Bronchial epithelial cell (primary cell): ENCODE measurements around the gene RAD18. TPM values are rescaled to one million over a fixed set of nuclear protein-coding genes. Genes with fewer than 3 reads are reported as not detected.

Source experiments
- DNase-seq: peaks from one replicate; pipeline ENCODE4 v3.0.0-alpha.2; 2010; ENCODE audit warnings: low read depth
- FAIRE-seq: peaks from 2 replicates; lab custom pipeline; 2011; peaks lifted over from hg19 to GRCh38; lab: Jason Lieb, UNC
- H3K27me3 ChIP-seq: 2 replicates; pipeline ENCODE4 v1.5.1; 2011; ENCODE audit warnings: low read length; ENCODE audit not compliant: control insufficient read depth, insufficient read depth
- H3K36me3 ChIP-seq: 2 replicates; pipeline ENCODE4 v1.5.1; 2011; ENCODE audit warnings: low read length; ENCODE audit not compliant: control insufficient read depth, insufficient read depth
- H3K4me3 ChIP-seq: 2 replicates; pipeline ENCODE4 v1.5.1; 2011; ENCODE audit warnings: mild to moderate bottlenecking, low read depth, low read length, control low read depth
- total RNA-seq: library from RNA; depleted of rRNA; stranded (reverse); fragments of >200 nt; gene quantifications from 2 replicates; pipeline ENCODE4 v1.2.1, GENCODE V29; 2014
- TF ChIP-seq, protein P1 (sequence below): IDR thresholded peaks from 2 replicates; pipeline ENCODE4 v1.5.1; 2011; ENCODE audit warnings: mild to moderate bottlenecking, moderate library complexity, low read length, control low read depth, inconsistent platforms; ENCODE audit not compliant: insufficient read depth, severe bottlenecking

Gene RAD18
- total RNA-seq, 1 donor from 2014 or later, result 3.9 TPM

- FAIRE-seq, result no peak
- H3K27me3 ChIP-seq, result no peaks in the 10 kb centered on the region
These were observed 121.0 kb downstream of the RAD18 start for GRCh38 chr3:8842293-8842692.

DNA sequence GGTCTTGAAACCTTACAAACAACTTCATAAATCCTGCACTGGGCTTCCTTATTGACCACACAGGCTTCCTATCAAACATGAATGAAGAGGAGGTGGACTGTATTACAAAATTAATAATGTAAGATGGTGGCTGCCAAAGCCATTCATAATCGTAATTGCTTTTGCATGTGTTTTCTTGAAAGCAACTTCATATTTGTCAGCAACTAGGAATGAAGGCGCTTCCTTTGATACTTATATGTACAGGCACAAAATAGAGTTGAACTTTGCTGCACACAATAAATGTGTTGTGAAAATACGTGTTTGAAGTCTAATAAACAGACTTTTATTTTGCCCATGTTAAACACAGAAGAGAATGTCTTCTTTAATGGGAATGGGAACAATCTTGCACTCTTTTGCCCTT is 121.8 kb downstream of the RAD18 start:
- TF ChIP-seq, protein P1, sequence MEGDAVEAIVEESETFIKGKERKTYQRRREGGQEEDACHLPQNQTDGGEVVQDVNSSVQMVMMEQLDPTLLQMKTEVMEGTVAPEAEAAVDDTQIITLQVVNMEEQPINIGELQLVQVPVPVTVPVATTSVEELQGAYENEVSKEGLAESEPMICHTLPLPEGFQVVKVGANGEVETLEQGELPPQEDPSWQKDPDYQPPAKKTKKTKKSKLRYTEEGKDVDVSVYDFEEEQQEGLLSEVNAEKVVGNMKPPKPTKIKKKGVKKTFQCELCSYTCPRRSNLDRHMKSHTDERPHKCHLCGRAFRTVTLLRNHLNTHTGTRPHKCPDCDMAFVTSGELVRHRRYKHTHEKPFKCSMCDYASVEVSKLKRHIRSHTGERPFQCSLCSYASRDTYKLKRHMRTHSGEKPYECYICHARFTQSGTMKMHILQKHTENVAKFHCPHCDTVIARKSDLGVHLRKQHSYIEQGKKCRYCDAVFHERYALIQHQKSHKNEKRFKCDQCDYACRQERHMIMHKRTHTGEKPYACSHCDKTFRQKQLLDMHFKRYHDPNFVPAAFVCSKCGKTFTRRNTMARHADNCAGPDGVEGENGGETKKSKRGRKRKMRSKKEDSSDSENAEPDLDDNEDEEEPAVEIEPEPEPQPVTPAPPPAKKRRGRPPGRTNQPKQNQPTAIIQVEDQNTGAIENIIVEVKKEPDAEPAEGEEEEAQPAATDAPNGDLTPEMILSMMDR, result no peak
- FAIRE-seq (no peak), DNase-seq (no peak)
- no peaks in the 10 kb centered on the region for H3K27me3 ChIP-seq
- H3K4me3 ChIP-seq, result no peak overlapping the region
- H3K36me3 ChIP-seq, result no peaks in the 10 kb centered on the region

More at GRCh38 chr3:8842293-8842692, 121.0 kb downstream of the RAD18 start:
- no peak overlapping the region for H3K4me3 ChIP-seq
- no peak for DNase-seq
- no peaks in the 10 kb centered on the region for H3K36me3 ChIP-seq
- TF ChIP-seq, protein P1, result no peak

DNA sequence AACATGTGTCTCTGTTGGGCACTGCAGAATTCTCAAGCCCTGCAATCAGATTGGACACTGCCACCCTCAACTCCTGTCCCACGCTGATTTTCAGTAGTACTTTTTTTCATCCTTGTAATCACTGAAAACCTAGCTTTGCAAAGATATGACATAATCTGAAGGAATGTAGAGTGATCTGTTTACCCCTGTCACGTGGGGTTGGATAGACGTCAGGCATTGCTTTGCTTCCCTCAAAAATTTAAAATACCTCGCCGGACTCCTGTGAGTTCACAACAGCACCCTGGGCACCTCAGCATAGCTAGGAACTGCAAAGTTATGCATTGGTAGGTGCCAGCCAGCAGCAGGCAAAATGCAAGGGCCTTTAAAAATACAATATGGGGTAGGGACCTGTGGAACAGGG is 122.7 kb downstream of the RAD18 start:
- TF ChIP-seq, protein P1, result no peak
- Histone ChIP-seq H3K36me3 (no peaks in the 10 kb centered on the region), H3K4me3 (no peak overlapping the region), H3K27me3 (no peaks in the 10 kb centered on the region)
- DNase-seq, result peak; percentile 68
- no peak for FAIRE-seq

GRCh38 chr3:8839607-8840325 is 123.5 kb downstream of the RAD18 start:
- TF ChIP-seq, protein P1, result no peak
- Histone ChIP-seq H3K27me3 (no peaks in the 10 kb centered on the region), H3K36me3 (no peaks in the 10 kb centered on the region), H3K4me3 (no peak overlapping the region)
- DNase-seq, result peak; percentile 42
- no peak for FAIRE-seq

GRCh38 chr3:8838765-8839423 is 124.4 kb downstream of the RAD18 start:
- Histone ChIP-seq H3K36me3 (no peaks in the 10 kb centered on the region), H3K27me3 (no peaks in the 10 kb centered on the region), H3K4me3 (no peak overlapping the region)
- DNase-seq (no peak), FAIRE-seq (no peak)
- TF ChIP-seq, protein P1, result no peak
